ENCODE data around the gene RNF223. TPM values are rescaled to one million over a fixed set of nuclear protein-coding genes. Genes with fewer than 3 reads are reported as not detected.

RNF223 gene
- total RNA-seq, 4 donors from 2014 or later = 1.3 TPM; not detected in 3

DNA sequence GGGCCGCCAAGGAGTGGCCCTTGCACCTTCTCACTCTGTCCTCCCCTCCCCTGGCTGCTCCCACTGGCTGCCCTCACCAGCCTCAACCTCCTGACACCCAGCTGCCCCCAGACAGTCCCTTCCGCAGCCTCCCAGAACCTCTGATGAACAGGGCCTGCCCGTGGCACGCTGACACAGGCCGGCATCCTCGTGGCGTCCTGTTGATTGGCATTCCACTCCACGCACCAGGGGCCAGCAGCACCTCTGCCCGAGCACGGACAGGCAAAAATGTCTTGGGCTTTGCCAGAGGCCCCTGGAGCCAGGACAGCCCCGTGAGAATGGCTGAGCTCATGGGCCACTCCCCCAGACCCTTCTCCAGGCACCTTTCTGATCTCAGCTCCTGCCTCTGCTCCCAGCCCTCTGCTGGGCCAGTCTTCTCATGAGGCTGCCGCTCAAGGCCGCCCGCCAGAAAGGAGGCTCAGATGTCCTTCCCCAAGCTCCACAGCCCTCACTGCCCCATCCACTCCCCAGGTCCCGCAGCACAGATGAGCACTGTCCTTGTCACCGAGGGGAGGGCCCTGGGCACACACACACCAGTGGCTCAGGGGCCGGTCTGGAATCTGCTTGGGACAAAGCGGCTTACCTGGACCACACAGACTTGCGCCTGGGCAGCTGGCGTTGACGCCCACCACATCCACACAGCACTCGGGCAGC is 15.8 kb upstream of the RNF223 start:
- peak in 1 of 3 donors; percentile 29 for DNase-seq
- Histone ChIP-seq H3K9me3 (no peaks in the 10 kb centered on the region), H3K27ac (no peak overlapping the region), H3K36me3 (no peaks in the 10 kb centered on the region), H3K4me1 (no peaks in the 10 kb centered on the region), H3K4me3 (no peak overlapping the region), H3K27me3 (no peaks in the 10 kb centered on the region)
- TF ChIP-seq POLR2A (IDR thresholded peaks at IDR 0.05) = no peak
- TF ChIP-seq, protein P1, sequence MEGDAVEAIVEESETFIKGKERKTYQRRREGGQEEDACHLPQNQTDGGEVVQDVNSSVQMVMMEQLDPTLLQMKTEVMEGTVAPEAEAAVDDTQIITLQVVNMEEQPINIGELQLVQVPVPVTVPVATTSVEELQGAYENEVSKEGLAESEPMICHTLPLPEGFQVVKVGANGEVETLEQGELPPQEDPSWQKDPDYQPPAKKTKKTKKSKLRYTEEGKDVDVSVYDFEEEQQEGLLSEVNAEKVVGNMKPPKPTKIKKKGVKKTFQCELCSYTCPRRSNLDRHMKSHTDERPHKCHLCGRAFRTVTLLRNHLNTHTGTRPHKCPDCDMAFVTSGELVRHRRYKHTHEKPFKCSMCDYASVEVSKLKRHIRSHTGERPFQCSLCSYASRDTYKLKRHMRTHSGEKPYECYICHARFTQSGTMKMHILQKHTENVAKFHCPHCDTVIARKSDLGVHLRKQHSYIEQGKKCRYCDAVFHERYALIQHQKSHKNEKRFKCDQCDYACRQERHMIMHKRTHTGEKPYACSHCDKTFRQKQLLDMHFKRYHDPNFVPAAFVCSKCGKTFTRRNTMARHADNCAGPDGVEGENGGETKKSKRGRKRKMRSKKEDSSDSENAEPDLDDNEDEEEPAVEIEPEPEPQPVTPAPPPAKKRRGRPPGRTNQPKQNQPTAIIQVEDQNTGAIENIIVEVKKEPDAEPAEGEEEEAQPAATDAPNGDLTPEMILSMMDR (IDR thresholded peaks at IDR 0.05) = no peak

DNA sequence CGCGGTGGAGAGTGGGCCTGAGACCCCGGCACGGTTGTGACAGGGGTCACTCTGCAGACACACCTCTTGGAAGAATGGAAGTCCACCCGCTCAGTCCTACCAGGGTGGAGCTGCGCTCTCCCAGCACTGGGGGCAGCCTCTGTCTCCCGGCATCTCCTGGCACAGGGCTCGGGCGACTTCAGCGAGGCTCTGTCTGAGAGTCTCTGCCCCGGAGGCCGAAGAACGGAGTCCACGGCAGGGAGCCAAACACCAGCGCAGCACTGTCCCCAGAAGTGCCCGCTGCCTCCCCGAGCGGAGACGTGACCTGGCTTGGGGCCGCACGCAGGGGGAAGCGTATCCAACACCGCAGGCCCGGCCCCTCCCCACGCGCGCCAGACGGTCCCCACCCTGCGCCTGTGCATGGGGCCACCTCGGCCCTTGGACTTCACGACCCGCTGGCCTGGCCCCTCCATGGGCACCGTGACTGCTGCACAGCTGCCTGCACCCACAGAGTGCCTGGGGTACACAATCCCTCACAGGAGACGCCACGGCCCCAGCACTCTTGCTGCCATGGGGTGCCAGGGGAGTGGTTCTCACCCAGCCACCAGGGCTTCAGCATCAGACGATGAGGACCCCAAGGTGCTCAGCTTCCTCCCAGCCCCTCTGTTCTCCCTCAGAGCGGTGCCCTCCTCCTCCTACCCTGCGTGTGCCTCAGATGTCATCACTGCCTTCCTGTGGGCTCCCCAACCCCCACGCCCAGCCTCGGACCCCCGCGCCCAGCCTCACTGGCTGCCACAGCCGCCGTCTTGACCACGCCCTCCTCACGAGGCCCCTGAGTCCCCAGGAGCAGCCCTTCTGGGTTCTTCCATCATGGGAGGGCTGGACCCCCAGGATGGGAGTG is 14.9 kb upstream of the RNF223 start:
- H3K4me1 ChIP-seq = no peaks in the 10 kb centered on the region
- peak in 2 of 3 donors; percentile 13 to 38 for DNase-seq
- H3K27ac ChIP-seq = no peak overlapping the region
- no peak overlapping the region for H3K4me3 ChIP-seq
- H3K9me3 ChIP-seq = no peaks in the 10 kb centered on the region
- no peaks in the 10 kb centered on the region for H3K36me3 ChIP-seq
- no peaks in the 10 kb centered on the region for H3K27me3 ChIP-seq
- TF ChIP-seq, protein P1 (IDR thresholded peaks at IDR 0.05) = no peak
- no peak for TF ChIP-seq POLR2A (IDR thresholded peaks at IDR 0.05)

GRCh38 chr1:1088029-1088800 is 14.1 kb upstream of the RNF223 start:
- Histone ChIP-seq H3K9me3 (no peaks in the 10 kb centered on the region), H3K4me1 (no peaks in the 10 kb centered on the region), H3K4me3 (no peak overlapping the region), H3K27me3 (no peaks in the 10 kb centered on the region), H3K27ac (no peak overlapping the region), H3K36me3 (no peaks in the 10 kb centered on the region)
- peak in 2 of 3 donors; percentile 9 to 30 for DNase-seq
- TF ChIP-seq, protein P1 (IDR thresholded peaks at IDR 0.05) = no peak
- TF ChIP-seq POLR2A (IDR thresholded peaks at IDR 0.05) = no peak

- TF ChIP-seq POLR2A (IDR thresholded peaks at IDR 0.05) = no peak
- TF ChIP-seq, protein P1 (IDR thresholded peaks at IDR 0.05) = no peak
Measured at GRCh38 chr1:1087351-1088028, 13.4 kb upstream of the RNF223 start.

GRCh38 chr1:1086911-1087341 is 12.8 kb upstream of the RNF223 start:
- Histone ChIP-seq H3K27me3 (no peaks in the 10 kb centered on the region), H3K4me1 (no peaks in the 10 kb centered on the region), H3K9me3 (no peaks in the 10 kb centered on the region), H3K36me3 (no peaks in the 10 kb centered on the region), H3K4me3 (no peak overlapping the region), H3K27ac (no peak overlapping the region)
- TF ChIP-seq, protein P1 (IDR thresholded peaks at IDR 0.05) = no peak
- no peak for TF ChIP-seq POLR2A (IDR thresholded peaks at IDR 0.05)
- DNase-seq = peak in 1 of 3 donors; percentile 42

More at GRCh38 chr1:1087351-1088028, 13.4 kb upstream of the RNF223 start:
- no peaks in the 10 kb centered on the region for H3K9me3 ChIP-seq
- H3K4me1 ChIP-seq = no peaks in the 10 kb centered on the region
- no peaks in the 10 kb centered on the region for H3K36me3 ChIP-seq
- H3K4me3 ChIP-seq = no peak overlapping the region
- H3K27ac ChIP-seq = no peak overlapping the region
- DNase-seq = peak in 2 of 3 donors; percentile 14 to 41
- H3K27me3 ChIP-seq = no peaks in the 10 kb centered on the region
